Activated CD4-positive, alpha-beta T cell treated with anti-CD3 and anti-CD28 coated beads, Interleukin-2, amount 50 U/mL, for 16 hours (primary cell): ENCODE data around the gene TIAM2.
"Not testable (repeated sequence)": the region's sequence is repeated elsewhere in the genome, so short reads cannot be mapped to it uniquely, and the experiment has no call there.

Experiments
- DNase-seq: peaks from one replicate; pipeline ENCODE4 v3.0.0-alpha.2; 2020

TIAM2 gene

GRCh38 chr6:155171747-155172449, 176.8 kb downstream of the TIAM2 start:
- DNase-seq = no peak

DNA sequence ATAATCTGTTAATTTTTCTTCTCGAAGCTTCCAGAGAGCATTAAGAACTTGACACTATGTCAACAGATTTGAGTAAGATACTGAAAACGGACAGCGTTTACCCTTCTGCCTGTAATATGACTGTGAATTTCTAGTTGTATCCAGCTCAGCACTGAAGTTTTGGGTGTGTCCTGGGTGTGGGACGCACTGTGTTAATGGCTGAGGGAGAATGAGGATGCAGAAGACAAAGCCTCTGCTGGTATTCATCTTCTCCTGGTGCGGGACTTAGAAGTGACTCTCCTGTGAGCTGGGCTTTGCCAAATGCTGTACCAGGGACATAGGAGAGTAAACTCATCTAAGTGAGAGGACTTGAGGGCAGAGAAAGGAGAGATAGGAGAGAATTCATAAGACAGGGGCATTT, 178.4 kb downstream of the TIAM2 start:
- DNase-seq = no peak

DNA sequence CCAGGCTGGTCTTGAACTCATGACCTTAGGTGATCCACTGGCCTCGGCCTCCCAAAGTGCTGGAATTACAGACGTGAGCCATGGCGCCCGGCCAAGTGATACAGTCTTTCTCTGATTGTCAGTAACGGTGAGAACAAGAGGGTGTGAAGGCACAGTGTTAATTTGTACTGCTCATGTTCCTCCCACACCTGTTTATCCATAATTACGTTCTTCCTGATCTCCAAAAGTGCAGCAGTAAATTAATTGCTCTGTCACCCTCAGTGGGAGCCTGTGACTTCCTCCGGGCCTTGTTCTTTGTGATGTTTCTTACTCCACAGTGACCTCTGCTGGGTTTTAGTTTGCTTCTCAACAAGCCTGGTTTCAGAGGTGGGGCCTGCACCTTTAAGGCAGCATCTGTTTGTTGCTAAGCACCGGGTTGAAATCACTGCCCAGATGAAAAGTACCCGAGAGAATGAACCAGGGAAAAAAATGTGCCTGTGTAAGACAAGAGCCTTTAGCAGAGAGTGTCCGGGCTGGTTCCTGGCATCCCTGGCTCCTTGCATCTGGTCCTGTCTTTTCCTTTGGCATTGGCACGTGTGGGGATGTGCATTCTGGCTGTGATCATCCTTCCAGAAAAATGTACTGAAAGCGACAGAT, 179.6 kb downstream of the TIAM2 start:
- peak; percentile 91 for DNase-seq

DNA sequence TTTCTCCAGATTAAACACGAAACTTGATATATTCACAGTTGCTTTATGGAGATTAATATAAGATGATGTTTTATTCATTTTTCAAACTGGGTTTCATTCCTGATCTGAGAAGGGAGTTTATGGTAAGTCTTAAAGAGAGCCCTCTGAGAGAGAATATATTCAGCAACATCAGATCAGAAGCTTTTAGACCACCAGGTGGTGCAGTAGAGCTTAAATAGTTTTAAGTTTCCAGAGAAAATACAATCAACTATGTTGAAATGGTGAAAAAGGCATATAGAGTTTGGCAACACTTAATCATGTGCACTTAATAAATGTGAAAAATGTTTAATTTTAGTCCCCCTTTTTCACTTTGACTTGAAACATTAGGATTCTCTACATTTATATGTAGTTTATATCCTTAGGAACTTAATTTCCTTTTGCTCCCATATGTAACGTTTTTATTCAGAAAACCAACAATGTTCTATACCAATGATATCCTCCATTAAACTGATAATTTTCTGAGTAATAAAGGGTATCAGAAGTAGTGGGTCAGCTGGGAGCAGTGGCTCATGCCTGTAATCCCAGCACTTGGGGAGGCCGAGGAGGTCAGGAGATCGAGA, 182.3 kb downstream of the TIAM2 start:
- DNase-seq = peak; percentile 67

DNA sequence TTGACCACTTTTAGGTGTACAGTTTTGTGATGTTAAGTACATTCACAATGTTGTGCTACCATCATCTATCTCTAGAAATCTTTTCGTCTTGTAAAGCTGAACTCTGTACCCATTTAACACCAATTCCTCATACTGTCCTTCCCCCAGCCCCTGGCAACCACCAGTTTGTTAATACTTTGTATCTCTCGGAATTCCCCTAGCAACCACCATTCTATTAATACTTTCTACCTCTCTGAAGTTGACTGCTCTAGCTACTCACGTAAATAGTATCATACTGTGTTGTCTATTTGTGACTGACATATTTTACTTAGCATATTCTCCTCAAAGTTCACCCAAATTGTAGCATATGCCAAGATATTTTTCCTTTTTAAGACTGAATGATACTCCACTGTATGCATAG, 186.4 kb downstream of the TIAM2 start:
- no peak for DNase-seq

- no peak for DNase-seq
Observed at GRCh38 chr6:155182103-155182502, 187.0 kb downstream of the TIAM2 start.

DNA sequence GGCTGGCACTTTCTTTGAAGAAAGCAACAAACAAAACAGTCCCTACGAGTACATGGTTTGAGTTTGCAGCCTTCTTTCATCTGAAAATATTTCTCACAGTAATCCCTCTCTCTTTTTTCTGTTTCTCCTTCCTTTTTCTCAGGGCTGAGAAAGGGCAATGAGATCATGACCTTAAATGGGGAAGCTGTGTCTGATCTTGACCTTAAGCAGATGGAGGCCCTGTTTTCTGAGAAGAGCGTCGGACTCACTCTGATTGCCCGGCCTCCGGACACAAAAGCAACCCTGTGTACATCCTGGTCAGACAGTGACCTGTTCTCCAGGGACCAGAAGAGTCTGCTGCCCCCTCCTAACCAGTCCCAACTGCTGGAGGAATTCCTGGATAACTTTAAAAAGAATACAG, 188.0 kb downstream of the TIAM2 start:
- DNase-seq = no peak

GRCh38 chr6:155185041-155185440, 189.9 kb downstream of the TIAM2 start:
- not testable (repeated sequence) for DNase-seq

DNA sequence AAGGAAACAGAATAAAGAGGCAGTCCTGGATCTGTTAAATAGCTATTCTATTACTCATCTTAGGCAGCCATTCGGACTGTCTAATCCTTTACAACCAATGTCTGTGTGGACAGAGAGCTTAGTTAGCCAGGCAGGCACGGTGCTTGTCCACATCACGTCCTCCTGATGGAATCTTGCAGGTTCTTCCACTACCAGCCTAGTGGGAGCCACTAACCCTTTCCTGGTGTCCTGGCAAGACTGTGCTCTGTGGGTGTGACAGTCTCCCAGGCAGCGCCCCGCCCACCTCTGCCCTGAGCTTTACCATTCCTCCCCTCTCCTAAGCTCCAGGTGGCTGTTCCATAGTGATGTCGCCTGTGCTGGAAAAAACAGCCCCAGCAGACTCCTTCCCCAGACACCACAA, 190.4 kb downstream of the TIAM2 start:
- DNase-seq = no peak

DNA sequence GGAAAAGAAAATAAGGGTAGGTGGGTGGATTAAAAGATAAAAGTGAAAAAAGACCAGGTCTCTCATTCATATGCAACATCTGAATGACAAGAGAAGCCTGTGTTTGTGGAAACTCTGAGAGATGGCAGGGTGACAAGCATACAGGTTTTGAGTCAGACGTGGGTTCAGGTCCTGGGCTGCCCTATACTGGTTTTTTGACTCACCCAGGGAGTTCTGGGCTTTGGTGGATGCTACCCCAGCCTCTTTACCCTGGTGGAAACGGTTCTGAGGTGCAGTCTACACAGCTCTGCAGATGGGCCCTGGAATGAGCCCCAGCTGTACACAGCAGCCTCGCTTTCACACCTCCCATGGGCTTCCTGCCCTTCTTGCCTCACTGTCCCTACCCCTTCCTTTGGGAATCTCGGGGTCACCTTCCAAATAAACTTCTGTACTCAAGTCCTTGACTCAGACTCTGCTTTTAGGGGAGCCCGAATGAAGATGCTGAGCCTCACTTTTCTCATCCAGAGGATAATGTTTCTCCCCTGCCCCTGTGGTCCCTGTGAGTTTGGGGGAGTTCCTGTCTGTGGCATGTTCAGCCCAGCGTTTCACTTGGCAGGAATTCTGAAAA, 191.0 kb downstream of the TIAM2 start:
- peak; percentile 88 for DNase-seq

DNA sequence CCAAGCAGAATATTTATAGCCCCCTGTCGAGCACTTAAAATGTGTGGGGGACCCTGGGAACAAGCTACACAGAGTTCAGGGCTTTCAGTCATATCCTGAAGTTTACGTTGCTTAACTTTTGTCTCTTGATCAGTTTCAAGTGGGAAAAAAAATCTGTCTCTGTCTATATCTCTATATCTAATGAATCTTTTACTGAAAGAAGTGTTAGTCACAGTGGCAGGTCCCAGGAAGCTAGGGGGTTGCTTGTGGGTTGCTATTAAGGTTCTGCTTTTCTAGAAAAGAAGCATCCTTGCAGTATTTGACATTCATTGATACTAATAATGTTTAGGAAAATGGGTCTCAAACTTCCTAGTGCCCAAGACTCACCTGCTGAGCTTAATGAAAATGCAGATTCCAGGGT, 192.0 kb downstream of the TIAM2 start:
- peak; percentile 40 for DNase-seq

DNA sequence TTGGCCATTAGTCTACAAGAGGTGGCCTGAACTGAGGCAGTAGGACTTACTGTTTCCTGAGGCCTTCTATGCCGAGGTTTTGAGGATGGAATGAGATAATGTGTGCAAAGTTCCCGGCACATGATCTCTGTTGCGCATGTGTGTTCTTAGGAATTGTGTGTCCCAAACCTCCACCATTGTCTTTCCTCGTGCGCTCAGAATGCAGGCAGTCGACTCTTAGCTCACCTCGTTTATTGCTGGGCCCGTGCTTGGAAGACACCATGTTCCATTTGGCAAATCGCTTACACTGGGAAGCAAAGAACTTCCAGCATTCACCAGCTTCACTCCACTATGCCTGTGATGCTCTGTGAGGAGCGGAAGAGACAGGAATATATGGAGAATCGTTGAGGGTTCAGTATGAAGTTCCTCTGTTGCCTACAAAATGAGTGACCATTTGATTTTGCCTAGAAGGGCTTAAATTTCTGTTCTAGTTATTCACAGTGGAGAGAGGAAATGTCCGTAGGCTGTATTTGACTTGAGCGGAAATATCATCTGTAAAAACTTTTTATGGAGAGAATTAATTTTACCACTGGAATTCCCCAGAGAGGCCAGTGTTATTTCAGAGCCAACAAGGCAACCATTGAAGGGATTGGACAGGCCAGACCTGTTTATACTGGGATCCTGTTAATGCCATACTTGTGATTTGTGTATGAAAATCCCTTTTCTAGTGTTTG, 193.0 kb downstream of the TIAM2 start:
- no peak for DNase-seq

DNA sequence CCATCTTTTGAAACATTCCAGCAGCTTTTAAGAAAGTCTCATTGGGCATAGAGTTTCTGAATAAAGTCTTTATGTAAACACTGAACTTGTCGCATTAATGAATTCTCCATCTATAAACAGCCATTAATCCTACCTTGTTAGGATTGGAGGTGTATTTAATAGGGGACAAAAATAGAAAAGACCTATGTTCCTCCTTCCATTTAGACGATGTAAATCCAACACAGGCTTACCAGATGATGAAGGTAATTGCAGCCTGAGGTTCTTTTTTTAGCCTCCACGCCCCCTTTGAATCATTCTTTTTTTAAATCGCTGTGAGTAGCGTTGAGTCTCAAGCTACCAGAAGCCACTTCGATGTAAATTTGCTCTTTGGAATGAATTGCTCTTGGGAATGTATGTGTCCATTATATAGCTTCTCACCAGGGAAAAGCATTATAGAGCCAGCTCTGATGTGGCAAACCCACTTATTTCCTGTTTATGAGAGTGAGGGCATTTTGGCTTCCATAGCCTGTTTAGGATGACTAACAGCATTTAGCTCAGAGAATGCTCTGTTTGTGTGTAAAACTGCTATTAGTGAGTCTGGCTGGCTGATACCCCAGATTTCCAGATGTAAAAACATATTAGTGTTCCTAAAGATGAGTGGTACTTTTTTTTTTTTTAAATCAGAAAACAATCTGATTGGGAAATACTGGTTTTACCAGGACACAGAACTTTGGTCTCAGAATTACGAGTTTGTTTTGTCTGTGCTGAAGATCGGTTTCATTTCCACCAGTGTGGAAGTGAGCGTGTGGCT, 193.8 kb downstream of the TIAM2 start:
- peak; percentile 59 for DNase-seq

DNA sequence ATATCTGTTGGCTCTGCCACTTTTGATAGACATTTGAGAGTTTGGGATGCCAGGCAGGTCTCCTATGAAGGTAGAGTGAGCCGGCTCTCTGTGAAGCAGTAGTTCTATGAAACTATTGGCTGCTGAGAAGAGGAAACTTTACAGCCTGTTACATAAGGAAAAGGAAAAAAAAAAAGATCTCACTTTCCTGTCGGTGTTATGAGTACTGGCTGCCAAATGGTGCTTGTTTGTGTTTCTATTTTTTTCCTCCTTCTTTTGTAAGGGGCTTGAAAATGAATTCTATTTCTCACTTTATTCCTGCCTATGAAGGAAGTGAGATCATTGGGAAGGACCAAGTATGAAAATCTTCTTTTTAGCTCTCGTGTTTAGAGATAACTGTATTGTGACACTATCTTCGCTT, 195.6 kb downstream of the TIAM2 start:
- DNase-seq = no peak

GRCh38 chr6:155193526-155193925, 198.4 kb downstream of the TIAM2 start:
- no peak for DNase-seq

DNA sequence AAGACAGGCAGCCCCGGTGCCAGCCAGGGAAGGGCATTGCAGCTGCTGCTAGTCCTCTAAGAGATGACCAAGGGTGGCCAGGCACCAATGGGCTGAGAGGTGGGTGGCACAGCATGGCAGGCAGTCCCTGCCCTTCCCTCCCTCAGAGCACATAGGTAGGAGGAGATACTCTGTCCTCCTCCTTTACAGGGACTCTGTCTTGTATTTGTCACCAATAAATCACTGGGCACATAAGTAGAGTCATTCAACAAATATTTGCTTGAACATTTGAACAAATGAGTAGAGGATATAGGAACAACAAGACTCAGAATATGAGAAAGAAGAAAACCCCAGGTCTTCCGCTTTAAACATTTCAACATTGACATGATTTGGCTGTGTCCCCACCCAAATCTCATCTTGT, 199.3 kb downstream of the TIAM2 start:
- DNase-seq = no peak

- DNase-seq = no peak
Observed at GRCh38 chr6:155195903-155196302, 200.8 kb downstream of the TIAM2 start.

DNA sequence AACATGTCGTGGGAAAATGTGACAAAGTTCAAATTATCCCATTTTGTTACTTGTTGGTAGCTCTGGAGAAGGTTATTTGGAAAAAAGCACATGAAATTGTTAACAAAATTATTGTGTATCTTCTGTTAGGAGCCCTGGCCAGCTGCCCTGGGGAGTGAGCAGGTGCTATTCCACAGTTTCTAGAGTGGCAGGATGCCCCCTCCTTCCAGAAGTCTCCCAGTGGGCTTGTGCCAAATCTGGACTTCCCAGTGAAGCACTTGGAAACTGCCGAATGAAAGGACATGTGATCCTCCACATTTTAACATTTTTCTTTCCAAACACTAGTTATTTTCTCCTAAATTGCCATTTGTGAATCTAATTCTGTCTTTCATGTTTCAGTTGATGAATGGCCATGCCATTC, 201.8 kb downstream of the TIAM2 start:
- DNase-seq = no peak

- no peak for DNase-seq
Observed at GRCh38 chr6:155197932-155198331, 202.8 kb downstream of the TIAM2 start.

- DNase-seq = no peak
Observed at GRCh38 chr6:155200012-155200411, 204.9 kb downstream of the TIAM2 start.

GRCh38 chr6:155201461-155202226, 206.5 kb downstream of the TIAM2 start:
- no peak for DNase-seq

GRCh38 chr6:155207223-155207622, 212.1 kb downstream of the TIAM2 start:
- DNase-seq = no peak
